Prostate gland (tissue), 2 donors: Measurements from ENCODE around the gene CXXC5. TPM values are rescaled to one million over a fixed set of nuclear protein-coding genes. Genes with fewer than 3 reads are reported as not detected.

Source experiments
- DNase-seq: peaks from one replicate; pipeline ENCODE4 v3.0.0-alpha.2; 2019; ENCODE audit warnings: low spot score
- H3K27ac ChIP-seq, 2 donors: fragments of 200-600 bp; sonication (generic); 2 replicates each; pipeline ENCODE4 v1.5.1; 2017 to 2019
- H3K27me3 ChIP-seq: fragments of 200-600 bp; sonication (generic); replicated peaks from 2 replicates; pipeline ENCODE4 v1.5.1; 2019; ENCODE audit not compliant: insufficient read depth
- H3K36me3 ChIP-seq, 2 donors: fragments of 200-600 bp; sonication (generic); 1 replicate in 1 of 2; 2 replicates in 1 of 2; pipeline versions ENCODE4 v1.5.1 to v1.8.1; 2017 to 2019
- H3K4me1 ChIP-seq: fragments of 200-600 bp; sonication (generic); replicated peaks from 2 replicates; pipeline ENCODE4 v1.5.1; 2019
- H3K4me3 ChIP-seq, 2 donors: fragments of 200-600 bp; sonication (generic); 2 replicates each; pipeline ENCODE4 v1.5.1; 2017 to 2019
- H3K9me3 ChIP-seq: fragments of 200-600 bp; sonication (generic); 2 replicates; pipeline ENCODE4 v1.5.1; 2017
- POLR2A ChIP-seq: fragments of 450-650 bp; IDR thresholded peaks from one replicate; pipeline ENCODE4 v1.6.1; 2016; ENCODE audit warnings: antibody characterized with exemption, mild to moderate bottlenecking
- POLR2AphosphoS5 ChIP-seq: sonication (generic); formaldehyde crosslinking; IDR thresholded peaks from one replicate; pipeline ENCODE4 v1.6.1; 2017; ENCODE audit warnings: antibody characterized with exemption
- WGBS: methylation state at CpG from one replicate; pipeline ENCODE4 v1.1.5; 2018; 5-methylcytosine and 5-hydroxymethylcytosine counted together
- intact Hi-C: fragments of 100-400 bp; cut with DNase I; formaldehyde crosslinking; loops from one replicate; pipeline ENCODE4 v1.14.2; 2022
- small RNA-seq, 2 donors: library from RNA; depleted of rRNA; stranded (forward); fragments of <200 nt; gene quantifications; one replicate each; pipeline ENCODE3, GENCODE V24; 2016
- total RNA-seq, 2 donors: library from RNA; depleted of rRNA; stranded (reverse); fragments of >200 nt; gene quantifications; one replicate each; pipeline ENCODE4 v1.1.0, GENCODE V29; 2016
- TF ChIP-seq, protein P1 (sequence below), 4 experiments: fragments of 200-600 bp in 2 of 4; fragments of 450-650 bp in 2 of 4; sonication (generic) in 2 of 4; IDR thresholded peaks; 1 replicate in 3 of 4; 2 replicates in 1 of 4; pipeline ENCODE4 v1.5.1; 2016 to 2019; ENCODE audit warnings: antibody characterized with exemption in 4 of 4, mild to moderate bottlenecking in 2 of 4, moderate library complexity in 2 of 4

CXXC5 gene
- total RNA-seq, 2 donors from 2014 or later, result 47.4 to 47.7 TPM

DNA sequence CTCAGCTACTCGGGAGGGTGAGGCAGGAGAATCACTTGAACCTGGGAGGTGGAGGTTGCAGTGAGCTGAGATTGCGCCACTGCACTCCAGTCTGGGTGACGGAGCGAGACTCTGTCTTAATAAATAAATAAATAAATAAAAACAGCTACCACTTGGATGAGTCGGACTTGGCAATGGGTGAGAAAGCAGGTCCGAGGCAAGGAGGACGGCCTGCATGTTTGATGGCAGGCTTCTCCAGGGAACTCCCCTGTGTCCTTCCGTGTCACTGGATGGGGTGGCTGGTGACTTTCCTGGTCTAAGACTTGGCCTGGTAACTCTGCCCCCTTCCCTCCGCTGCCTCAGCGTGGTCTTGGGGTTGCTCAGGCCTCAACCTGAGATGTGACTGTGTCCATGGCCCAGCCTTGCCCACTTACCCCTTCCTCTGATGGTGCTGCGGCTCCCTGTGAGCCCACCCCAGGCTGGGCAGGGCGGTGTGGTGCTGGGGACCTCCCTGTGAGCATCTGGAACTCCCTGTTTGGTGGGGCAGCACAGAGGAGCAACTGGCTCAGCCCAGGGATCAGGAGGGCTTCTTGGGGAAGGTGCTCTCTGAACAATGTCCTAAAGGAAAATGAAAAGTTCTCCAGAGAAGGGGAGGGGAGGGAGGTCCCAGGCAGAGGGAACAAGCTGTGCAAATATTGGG, 85.0 kb downstream of the CXXC5 start:
- Histone ChIP-seq H3K36me3 (no peaks in the 10 kb centered on the region), H3K4me3 (no peak overlapping the region), H3K27ac (no peak overlapping the region), H3K9me3 (no peaks in the 10 kb centered on the region), H3K4me1 (no peaks in the 10 kb centered on the region), H3K27me3 (no peaks in the 10 kb centered on the region)
- DNase-seq, result no peak
- TF ChIP-seq POLR2A (no peak), POLR2AphosphoS5 (no peak)
- TF ChIP-seq, protein P1, sequence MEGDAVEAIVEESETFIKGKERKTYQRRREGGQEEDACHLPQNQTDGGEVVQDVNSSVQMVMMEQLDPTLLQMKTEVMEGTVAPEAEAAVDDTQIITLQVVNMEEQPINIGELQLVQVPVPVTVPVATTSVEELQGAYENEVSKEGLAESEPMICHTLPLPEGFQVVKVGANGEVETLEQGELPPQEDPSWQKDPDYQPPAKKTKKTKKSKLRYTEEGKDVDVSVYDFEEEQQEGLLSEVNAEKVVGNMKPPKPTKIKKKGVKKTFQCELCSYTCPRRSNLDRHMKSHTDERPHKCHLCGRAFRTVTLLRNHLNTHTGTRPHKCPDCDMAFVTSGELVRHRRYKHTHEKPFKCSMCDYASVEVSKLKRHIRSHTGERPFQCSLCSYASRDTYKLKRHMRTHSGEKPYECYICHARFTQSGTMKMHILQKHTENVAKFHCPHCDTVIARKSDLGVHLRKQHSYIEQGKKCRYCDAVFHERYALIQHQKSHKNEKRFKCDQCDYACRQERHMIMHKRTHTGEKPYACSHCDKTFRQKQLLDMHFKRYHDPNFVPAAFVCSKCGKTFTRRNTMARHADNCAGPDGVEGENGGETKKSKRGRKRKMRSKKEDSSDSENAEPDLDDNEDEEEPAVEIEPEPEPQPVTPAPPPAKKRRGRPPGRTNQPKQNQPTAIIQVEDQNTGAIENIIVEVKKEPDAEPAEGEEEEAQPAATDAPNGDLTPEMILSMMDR (IDR thresholded peaks at IDR 0.05), result no peak
- 94% methylated on average over 12 of the region's 12 CpGs for WGBS
- intact Hi-C loops, result no loop called here

Small RNA genes lying within 50 kb of the gene (small RNA-seq; reads per million reads assigned to genes)
- gene RNU6-236P, result 0 reads per million in 2 donors

Other genes starting within 250 kb of the CXXC5 start
- 10 to 100 TPM in 1 of 2 donors, 1 to 10 TPM in 1; 4.4 to 27.3 TPM for gene SPATA24, start 244.3 kb upstream of the CXXC5 start, total RNA-seq
- 10 to 100 TPM in 1 of 2 donors, 1 to 10 TPM in 1; 7.3 to 11.5 TPM for gene DNAJC18, start 208.8 kb upstream of the CXXC5 start, total RNA-seq
- 1 to 10 TPM; 5.3 to 6.7 TPM for gene ECSCR, start 185.6 kb upstream of the CXXC5 start, total RNA-seq
- not detected for gene SMIM33, start 177.3 kb upstream of the CXXC5 start, total RNA-seq
- 10 to 100 TPM; 33.8 to 59.1 TPM for gene STING1, start 165.6 kb upstream of the CXXC5 start, total RNA-seq
- gene UBE2D2, start 87.0 kb upstream of the CXXC5 start, total RNA-seq, result 10 to 100 TPM; 90.3 to 96.3 TPM
- under 1 TPM; 0.46 to 0.74 TPM for gene PSD2, start 147.5 kb downstream of the CXXC5 start, total RNA-seq